Kidney tubule cell (primary cell): ENCODE results near the gene ZNF639.
"Not testable (repeated sequence)": the region's sequence is repeated elsewhere in the genome, so short reads cannot be mapped to it uniquely, and the experiment has no call there.

Source experiments
- DNase-seq: peaks from one replicate; pipeline ENCODE4 v3.0.0-alpha.2; 2018; ENCODE audit warnings: low spot score

The ZNF639 gene

GRCh38 chr3:179322286-179323196, at the start of gene ZNF639:
TSS of gene ZNF639 (plus strand) at chr3:179323031. CDS start at chr3:179328294, 5,263 bp downstream.
- peak; percentile 87 for DNase-seq

GRCh38 chr3:179274434-179274833, 48.4 kb upstream of the ZNF639 start:
- DNase-seq = not testable (repeated sequence)

- no peak for DNase-seq
Measured at GRCh38 chr3:179276001-179276400, 46.8 kb upstream of the ZNF639 start.

- no peak for DNase-seq
Measured at GRCh38 chr3:179276743-179277142, 46.1 kb upstream of the ZNF639 start.

GRCh38 chr3:179278151-179278550, 44.7 kb upstream of the ZNF639 start:
- DNase-seq = no peak

GRCh38 chr3:179278932-179279693, 43.7 kb upstream of the ZNF639 start:
- no peak for DNase-seq

GRCh38 chr3:179279837-179280236, 43.0 kb upstream of the ZNF639 start:
- DNase-seq = no peak

GRCh38 chr3:179281825-179282224, 41.0 kb upstream of the ZNF639 start:
- no peak for DNase-seq

GRCh38 chr3:179286331-179286730, 36.5 kb upstream of the ZNF639 start:
- DNase-seq = no peak

- no peak for DNase-seq
Measured at GRCh38 chr3:179288845-179289244, 34.0 kb upstream of the ZNF639 start.

- DNase-seq = no peak
Measured at GRCh38 chr3:179289295-179289694, 33.5 kb upstream of the ZNF639 start.

- peak; percentile 28 for DNase-seq
Measured at GRCh38 chr3:179292450-179292849, 30.4 kb upstream of the ZNF639 start.

- DNase-seq = no peak
Measured at GRCh38 chr3:179297971-179298725, 24.7 kb upstream of the ZNF639 start.

GRCh38 chr3:179299316-179299715, 23.5 kb upstream of the ZNF639 start:
- no peak for DNase-seq

GRCh38 chr3:179299999-179300613, 22.7 kb upstream of the ZNF639 start:
- no peak for DNase-seq

GRCh38 chr3:179301645-179302044, 21.2 kb upstream of the ZNF639 start:
- DNase-seq = no peak

GRCh38 chr3:179302111-179302510, 20.7 kb upstream of the ZNF639 start:
- DNase-seq = no peak

GRCh38 chr3:179304605-179305004, 18.2 kb upstream of the ZNF639 start:
- no peak for DNase-seq

- DNase-seq = not testable (repeated sequence)
Measured at GRCh38 chr3:179307362-179307761, 15.5 kb upstream of the ZNF639 start.

GRCh38 chr3:179308001-179308400, 14.8 kb upstream of the ZNF639 start:
- DNase-seq = peak; percentile 74

- DNase-seq = peak; percentile 27
Measured at GRCh38 chr3:179309225-179310078, 13.4 kb upstream of the ZNF639 start.
